Stimulated activated CD4-positive, alpha-beta T cell treated with anti-CD3 and anti-CD28 coated beads, Interleukin-2, amount 100 ng/mL, for 48 hours (primary cell): Measurements from ENCODE around the gene TMEM63C.
A peak's percentile ranks its signal among the peaks of the same experiment; 100 is the strongest.

Source experiments
- DNase-seq, 2 donors: peaks; one replicate each; pipeline ENCODE4 v3.0.0-alpha.2; 2020

Gene TMEM63C

GRCh38 chr14:77284066-77284465 is 102.5 kb downstream of the TMEM63C start:
- DNase-seq = no peak

- no peak for DNase-seq
Measured at GRCh38 chr14:77284466-77284865, 102.9 kb downstream of the TMEM63C start.

DNA sequence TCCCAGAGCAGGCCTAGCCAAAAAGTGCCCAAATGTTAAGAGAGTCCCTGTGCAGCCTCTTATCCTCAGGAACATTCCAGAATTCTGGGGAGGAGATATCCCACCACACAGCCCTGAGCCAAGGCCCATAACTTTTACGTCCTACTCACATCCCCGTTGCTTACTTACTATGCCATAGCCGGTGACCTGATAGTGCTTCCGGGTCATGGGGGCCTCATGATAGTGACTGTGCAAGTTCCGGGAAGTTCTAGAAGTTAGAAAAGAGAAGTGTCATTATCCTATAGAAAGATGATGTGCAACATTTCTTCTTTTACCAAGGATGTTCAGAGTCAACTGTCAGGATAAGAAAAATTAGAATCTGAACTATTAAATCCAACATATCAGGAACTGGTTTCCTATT is 105.0 kb downstream of the TMEM63C start:
- no peak for DNase-seq

DNA sequence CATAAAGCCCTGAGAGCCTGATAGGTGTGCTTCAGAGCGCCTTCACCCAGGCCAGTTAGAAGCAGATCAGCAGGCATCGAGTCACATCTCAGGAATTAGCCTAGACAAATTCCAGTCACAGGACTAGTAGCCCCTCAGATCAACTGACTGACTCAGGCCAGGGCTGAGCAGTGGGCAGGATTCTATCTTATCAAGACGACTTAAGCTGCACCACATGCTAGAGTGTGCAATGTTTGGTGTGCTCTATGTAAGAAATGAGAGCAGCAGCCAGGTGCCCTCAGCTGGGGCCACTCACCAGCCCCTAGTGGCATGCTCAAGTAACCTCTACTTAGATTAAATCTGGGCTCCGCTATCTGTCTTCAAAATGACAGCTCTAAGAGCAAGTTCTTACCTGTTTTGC is 109.1 kb downstream of the TMEM63C start:
- no peak for DNase-seq

GRCh38 chr14:77296155-77296554 is 114.6 kb downstream of the TMEM63C start:
- DNase-seq = no peak

DNA sequence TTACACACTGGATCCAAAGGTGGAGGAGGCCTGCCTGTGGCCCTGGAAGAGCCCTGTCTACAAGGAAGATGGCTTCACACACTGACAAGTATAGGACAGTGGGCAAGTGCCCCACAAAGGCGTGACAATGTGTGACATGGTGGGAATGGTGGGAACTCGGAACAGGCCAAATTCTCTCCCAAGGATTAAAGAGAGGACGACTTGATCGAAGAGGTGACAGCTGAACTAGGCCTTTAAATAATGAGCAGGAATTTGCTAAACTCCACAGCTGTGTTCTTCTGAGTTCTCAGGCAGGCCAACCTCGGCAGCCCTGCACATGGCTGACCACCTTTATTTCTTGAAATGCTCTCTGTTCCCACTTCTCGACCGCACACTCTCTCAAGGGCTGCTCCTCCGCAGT is 115.3 kb downstream of the TMEM63C start:
- no peak for DNase-seq

DNA sequence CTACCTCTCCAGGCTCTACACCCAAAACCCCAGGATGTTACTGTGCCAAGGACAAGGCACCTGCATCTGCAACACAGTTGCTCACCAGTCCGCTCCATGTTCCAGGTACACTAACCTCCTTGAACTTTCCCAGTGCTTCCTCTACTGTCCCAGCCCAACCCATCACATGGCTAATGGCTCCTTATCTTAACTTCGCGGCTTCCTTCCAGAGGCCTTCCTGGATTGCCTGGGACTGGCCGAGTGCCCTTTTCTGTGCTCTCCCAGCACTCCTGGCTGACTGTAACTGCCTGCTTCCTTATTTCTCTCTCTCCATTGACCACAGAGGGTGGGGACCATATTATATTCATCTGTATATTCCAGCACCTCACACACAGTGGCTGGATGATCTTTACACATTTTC is 118.2 kb downstream of the TMEM63C start:
- no peak for DNase-seq

- peak; percentile 52 to 66 for DNase-seq
Measured at GRCh38 chr14:77301103-77301502, 119.5 kb downstream of the TMEM63C start.

DNA sequence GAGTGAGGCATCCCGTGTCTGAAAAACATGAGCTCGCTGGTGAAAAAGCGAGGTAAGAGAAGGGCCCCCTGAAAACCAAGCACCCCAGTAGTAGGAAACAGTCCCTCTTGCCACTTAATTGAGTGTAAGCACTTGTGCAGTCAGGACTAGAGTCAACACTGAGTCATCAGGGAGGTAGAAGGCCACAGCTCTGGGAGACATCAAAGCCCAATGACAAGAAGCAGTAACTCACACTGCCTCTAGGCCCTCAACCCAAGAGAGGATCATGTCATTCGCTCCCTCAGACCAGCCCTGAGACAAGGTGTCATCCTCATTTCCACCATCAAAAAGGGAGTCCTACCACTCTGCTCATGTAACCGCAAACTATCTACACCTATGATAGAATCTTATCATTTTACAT is 121.3 kb downstream of the TMEM63C start:
- DNase-seq = peak; percentile 39 to 43

DNA sequence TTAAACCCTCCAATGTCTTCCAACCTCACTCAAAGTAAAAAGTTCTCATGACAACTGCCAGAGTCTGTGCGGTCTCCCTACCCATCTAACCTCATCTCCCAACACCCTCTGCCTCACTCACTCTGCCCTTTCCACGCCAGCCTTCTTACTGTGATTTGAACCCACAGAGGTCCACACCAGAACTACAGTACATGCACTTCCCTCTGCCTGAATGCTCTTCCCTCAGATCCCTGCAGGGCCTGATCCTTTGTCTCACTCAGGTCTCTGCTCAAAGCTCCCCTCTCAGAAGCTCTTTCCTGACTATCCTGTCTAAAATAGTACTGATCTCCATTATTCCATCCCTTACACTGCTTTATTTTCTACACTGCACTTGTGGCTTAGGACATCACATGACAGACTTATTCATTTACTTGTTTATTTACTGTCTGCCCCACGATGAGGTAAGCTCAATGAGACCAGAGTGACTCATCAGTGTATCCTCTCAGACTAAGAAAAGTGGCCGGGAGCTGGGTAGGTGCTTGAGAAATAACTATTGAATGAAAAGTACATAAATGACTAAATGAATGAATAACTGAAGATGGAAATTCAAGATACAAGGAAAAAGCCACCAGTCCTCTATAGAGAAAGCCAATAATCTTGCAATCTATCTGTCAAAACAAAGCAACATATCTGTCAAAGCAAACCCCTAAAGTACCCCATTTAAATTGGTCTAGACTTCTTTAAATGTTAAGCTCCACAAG is 122.0 kb downstream of the TMEM63C start:
- DNase-seq = peak; percentile 23

- DNase-seq = no peak
Measured at GRCh38 chr14:77305696-77306095, 124.1 kb downstream of the TMEM63C start.

DNA sequence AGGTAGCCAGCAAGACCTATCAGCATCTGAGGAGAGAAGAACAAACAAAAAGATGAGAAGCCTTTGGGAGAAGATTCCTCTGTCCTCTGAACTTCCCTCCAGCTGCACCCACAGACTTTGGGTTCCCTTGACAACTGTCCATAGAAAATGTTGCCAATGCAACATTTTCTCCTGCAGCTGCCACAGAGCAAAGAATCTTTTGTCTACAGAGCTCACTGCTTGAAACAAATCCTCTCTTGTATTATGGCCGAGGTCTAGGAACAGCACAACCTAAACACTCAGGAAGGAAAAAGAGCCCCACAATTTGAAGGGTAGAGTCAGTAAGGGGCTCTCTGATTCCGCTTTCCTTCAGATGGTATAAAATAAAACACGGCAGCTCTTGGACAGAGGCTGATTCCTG is 124.8 kb downstream of the TMEM63C start:
- no peak for DNase-seq

DNA sequence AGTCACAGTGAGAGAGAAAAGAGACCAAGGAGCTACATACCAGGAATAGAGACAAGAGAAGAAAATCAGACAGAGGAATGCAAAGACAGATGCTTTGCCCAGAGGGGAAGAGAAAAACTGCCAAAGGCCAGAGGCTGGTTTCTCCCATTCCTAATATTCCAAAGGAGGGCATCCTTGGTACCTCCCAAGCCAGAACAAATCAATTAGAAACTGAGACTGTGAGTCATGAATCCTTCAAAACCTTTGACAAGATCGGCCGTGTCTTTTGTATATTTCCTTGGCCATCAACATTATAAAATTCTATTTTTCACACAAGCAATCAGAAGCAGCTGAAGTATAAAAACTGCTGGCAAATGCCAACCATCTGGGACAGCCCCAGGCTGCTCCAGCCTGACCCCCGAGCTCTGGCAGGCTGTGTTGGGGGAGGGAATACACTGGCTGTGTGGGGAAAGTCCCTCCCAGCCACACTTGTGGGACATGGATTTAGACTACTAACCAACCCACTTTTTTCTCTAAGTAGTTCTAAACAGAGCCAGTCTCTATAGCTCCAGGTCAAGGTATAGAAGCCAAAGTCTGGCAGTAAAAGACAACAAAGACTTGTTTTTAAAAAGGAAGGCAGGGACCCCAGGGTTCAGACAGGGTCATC is 125.4 kb downstream of the TMEM63C start:
- no peak for DNase-seq
